H9 (cell line): Measurements from ENCODE around the gene NEURL3. TPM values are rescaled to one million over a fixed set of nuclear protein-coding genes. Genes with fewer than 3 reads are reported as not detected.

ENCODE experiments used
- DNase-seq: peaks from one replicate; pipeline ENCODE4 v3.0.0-alpha.2; 2017
- H2AFZ ChIP-seq: one replicate; pipeline ENCODE4 v1.6.1; 2013; ENCODE audit warnings: mild to moderate bottlenecking, low read length, control low read depth, moderate library complexity
- H2AK5ac ChIP-seq: 2 replicates; pipeline ENCODE4 v1.6.1; 2013; ENCODE audit warnings: low read length, control low read depth, mixed read lengths; ENCODE audit not compliant: insufficient read length
- H2BK120ac ChIP-seq: one replicate; pipeline ENCODE4 v1.6.1; 2013; ENCODE audit warnings: low read depth, mild to moderate bottlenecking, low read length, control low read depth, inconsistent platforms; ENCODE audit not compliant: poor library complexity, severe bottlenecking
- H2BK12ac ChIP-seq: 2 replicates; pipeline ENCODE4 v1.6.1; 2013; ENCODE audit warnings: low read length, control low read depth, mixed read lengths, low read depth; ENCODE audit not compliant: insufficient read length
- H2BK15ac ChIP-seq: 2 replicates; pipeline ENCODE4 v1.6.1; 2013; ENCODE audit warnings: low read depth, low read length, control low read depth
- H2BK20ac ChIP-seq: one replicate; pipeline ENCODE4 v1.6.1; 2013; ENCODE audit warnings: low read depth, mild to moderate bottlenecking, low read length, control low read depth, inconsistent platforms; ENCODE audit not compliant: poor library complexity, severe bottlenecking
- H2BK5ac ChIP-seq: 2 replicates; pipeline ENCODE4 v1.6.1; 2013; ENCODE audit warnings: low read length, control low read depth, mixed read lengths; ENCODE audit not compliant: insufficient read length
- H3K14ac ChIP-seq: 2 replicates; pipeline ENCODE4 v1.6.1; 2013; ENCODE audit warnings: low read length, control low read depth; ENCODE audit not compliant: insufficient read depth
- H3K18ac ChIP-seq: 2 replicates; pipeline ENCODE4 v1.6.1; 2013; ENCODE audit warnings: low read depth, mild to moderate bottlenecking, mixed read lengths, low read length, control low read depth; ENCODE audit not compliant: insufficient read length
- H3K23ac ChIP-seq: 2 replicates; pipeline ENCODE4 v1.6.1; 2013; ENCODE audit warnings: low read length, control low read depth, mixed read lengths, low read depth; ENCODE audit not compliant: insufficient read length
- H3K23me2 ChIP-seq: 2 replicates; pipeline ENCODE4 v1.6.1; 2013; ENCODE audit warnings: low read depth, mild to moderate bottlenecking, mixed read lengths, low read length, control low read depth; ENCODE audit not compliant: insufficient read length, poor library complexity, severe bottlenecking
- H3K27ac ChIP-seq: 2 replicates; pipeline ENCODE4 v1.5.1; 2013; ENCODE audit warnings: low read length, control low read depth, mixed read lengths, low read depth; ENCODE audit not compliant: insufficient read length
- H3K27me3 ChIP-seq: 2 replicates; pipeline ENCODE4 v1.6.1; 2013; ENCODE audit warnings: low read length, control low read depth, inconsistent platforms; ENCODE audit not compliant: insufficient read depth
- H3K4ac ChIP-seq: 2 replicates; pipeline ENCODE4 v1.6.1; 2013; ENCODE audit warnings: low read depth, mild to moderate bottlenecking, control low read depth, inconsistent platforms, low read length, moderate library complexity
- H3K4me1 ChIP-seq: 2 replicates; pipeline ENCODE4 v1.6.1; 2013; ENCODE audit warnings: low read length, control low read depth, inconsistent platforms; ENCODE audit not compliant: insufficient read depth
- H3K4me2 ChIP-seq: 2 replicates; pipeline ENCODE4 v1.6.1; 2013; ENCODE audit warnings: low read length, control low read depth, mixed read lengths; ENCODE audit not compliant: insufficient read length, insufficient read depth
- H3K56ac ChIP-seq: 2 replicates; pipeline ENCODE4 v1.6.1; 2013; ENCODE audit warnings: low read depth, mild to moderate bottlenecking, mixed read lengths, low read length, control low read depth; ENCODE audit not compliant: insufficient read length
- H3K79me1 ChIP-seq: 2 replicates; pipeline ENCODE4 v1.6.1; 2013; ENCODE audit warnings: low read depth, mild to moderate bottlenecking, moderate library complexity, low read length, control low read depth, inconsistent platforms; ENCODE audit not compliant: insufficient read depth, poor library complexity, severe bottlenecking
- H3K79me2 ChIP-seq: 2 replicates; pipeline ENCODE4 v1.6.1; 2013; ENCODE audit warnings: low read length, control low read depth, inconsistent platforms; ENCODE audit not compliant: insufficient read depth
- H3K9ac ChIP-seq: 2 replicates; pipeline ENCODE4 v1.6.1; 2013; ENCODE audit warnings: low read length, control low read depth, mixed read lengths; ENCODE audit not compliant: insufficient read length; ENCODE audit errors: extremely low read depth
- H3K9me3 ChIP-seq: one replicate; pipeline ENCODE4 v1.6.1; 2013; ENCODE audit warnings: low read depth, low read length, inconsistent platforms; ENCODE audit not compliant: control insufficient read depth
- H3T11ph ChIP-seq: one replicate; pipeline ENCODE4 v1.6.1; 2013; ENCODE audit warnings: mild to moderate bottlenecking, low read length, control low read depth, inconsistent platforms
- H4K20me1 ChIP-seq: one replicate; pipeline ENCODE4 v1.6.1; 2013; ENCODE audit not compliant: control insufficient read depth, insufficient read length, insufficient read depth
- H4K5ac ChIP-seq: 2 replicates; pipeline ENCODE4 v1.6.1; 2013; ENCODE audit warnings: low read depth, mild to moderate bottlenecking, mixed read lengths, low read length, control low read depth; ENCODE audit not compliant: insufficient read length
- H4K8ac ChIP-seq: replicated peaks from 2 replicates; pipeline ENCODE4 v1.6.1; 2013; ENCODE audit warnings: low read length, control low read depth, mixed read lengths, low read depth; ENCODE audit not compliant: insufficient read length
- H4K91ac ChIP-seq: 2 replicates; pipeline ENCODE4 v1.6.1; 2013; ENCODE audit warnings: low read depth, mild to moderate bottlenecking, moderate library complexity, mixed read lengths, low read length, control low read depth; ENCODE audit not compliant: insufficient read length
- H3K27ac Mint-ChIP-seq, 3 experiments: 2 replicates in 2 of 3; 3 replicates in 1 of 3; pipeline ENCODE4 v1.8.0; 2020 to 2021; ENCODE audit warnings: mixed read lengths in 3 of 3, mild to moderate bottlenecking in 1 of 3, moderate library complexity in 1 of 3
- H3K27me3 Mint-ChIP-seq: 2 replicates; pipeline ENCODE4 v1.8.0; 2021; ENCODE audit warnings: low read depth, mild to moderate bottlenecking, moderate library complexity, mixed read lengths
- H3K36me3 Mint-ChIP-seq, 3 experiments: 2 replicates in 2 of 3; 3 replicates in 1 of 3; pipeline ENCODE4 v1.8.0; 2020 to 2021; ENCODE audit warnings: low read depth in 3 of 3, mixed read lengths in 3 of 3; ENCODE audit not compliant: insufficient read depth in 1 of 3
- H3K4me1 Mint-ChIP-seq, 2 experiments: 2 replicates each; pipeline ENCODE4 v1.8.0; 2020; ENCODE audit warnings: mixed read lengths in 2 of 2
- H3K4me3 Mint-ChIP-seq, 2 experiments: 2 replicates in 1 of 2; 3 replicates in 1 of 2; pipeline ENCODE4 v1.8.0; 2020 to 2021; ENCODE audit warnings: mild to moderate bottlenecking in 2 of 2, mixed read lengths in 2 of 2, moderate library complexity in 1 of 2
- H3K9me3 Mint-ChIP-seq, 2 experiments: 2 replicates in 1 of 2; 3 replicates in 1 of 2; pipeline ENCODE4 v1.8.0; 2020; ENCODE audit warnings: mild to moderate bottlenecking in 2 of 2, mixed read lengths in 2 of 2, moderate library complexity in 1 of 2
- WGBS: extraction: QIAGEN DNeasy Blood & Tissue Kit; methylation state at CpG from one replicate; pipeline ENCODE4 v1.1.7; 2013; ENCODE audit warnings: missing lambda C conversion rate, low lambda C conversion rate, mixed read lengths; ENCODE audit not compliant: insufficient read length; ENCODE audit errors: extremely low coverage; 5-methylcytosine and 5-hydroxymethylcytosine counted together
- total RNA-seq: library from RNA; stranded (reverse); gene quantifications from 2 replicates; pipeline ENCODE4 v1.2.1, GENCODE V29; 2021
- TF ChIP-seq, protein P1 (sequence below): fragments of 200-600 bp; sonication (generic); conservative IDR thresholded peaks from 3 replicates; pipeline ENCODE4 v1.8.0; 2021; ENCODE audit warnings: antibody characterized with exemption, mild to moderate bottlenecking

The NEURL3 gene
- total RNA-seq, 1 experiment from 2014 or later = not detected

DNA sequence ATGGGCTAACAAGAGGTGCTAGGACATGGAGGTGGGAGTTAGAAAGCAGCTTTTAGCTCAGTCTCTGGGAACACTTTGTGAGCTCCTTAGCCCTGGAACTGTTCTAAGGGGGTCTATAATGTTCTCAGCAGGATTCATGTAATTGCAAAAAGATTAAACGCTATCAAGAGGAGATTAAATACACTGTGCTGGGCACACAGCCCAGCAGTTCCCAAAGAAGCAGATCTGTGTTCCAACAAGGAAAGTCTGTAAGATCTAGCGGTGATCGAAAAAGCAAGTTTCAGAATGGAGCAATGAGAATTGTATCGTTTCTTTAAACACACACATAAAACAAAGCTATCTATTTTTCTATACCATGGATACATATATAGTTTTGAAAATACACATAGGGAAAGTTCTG lies 29.0 kb upstream of the NEURL3 start:
- Mint-ChIP-seq H3K9me3 (no peaks in the 10 kb centered on the region), H3K36me3 (no peaks in the 10 kb centered on the region), H3K4me3 (no peak overlapping the region), H3K4me1 (peaks cover 22 to 37% of the 10 kb centered on the region in 2 experiments), H3K27me3 (peaks cover 54% of the 10 kb centered on the region), H3K27ac (no peak overlapping the region)
- no peak overlapping the region for H3K23ac ChIP-seq
- no peak overlapping the region for H4K5ac ChIP-seq
- H3K27me3 ChIP-seq = peaks cover 12% of the 10 kb centered on the region; the same call in 1 of the 2 replicates
- TF ChIP-seq, protein P1, sequence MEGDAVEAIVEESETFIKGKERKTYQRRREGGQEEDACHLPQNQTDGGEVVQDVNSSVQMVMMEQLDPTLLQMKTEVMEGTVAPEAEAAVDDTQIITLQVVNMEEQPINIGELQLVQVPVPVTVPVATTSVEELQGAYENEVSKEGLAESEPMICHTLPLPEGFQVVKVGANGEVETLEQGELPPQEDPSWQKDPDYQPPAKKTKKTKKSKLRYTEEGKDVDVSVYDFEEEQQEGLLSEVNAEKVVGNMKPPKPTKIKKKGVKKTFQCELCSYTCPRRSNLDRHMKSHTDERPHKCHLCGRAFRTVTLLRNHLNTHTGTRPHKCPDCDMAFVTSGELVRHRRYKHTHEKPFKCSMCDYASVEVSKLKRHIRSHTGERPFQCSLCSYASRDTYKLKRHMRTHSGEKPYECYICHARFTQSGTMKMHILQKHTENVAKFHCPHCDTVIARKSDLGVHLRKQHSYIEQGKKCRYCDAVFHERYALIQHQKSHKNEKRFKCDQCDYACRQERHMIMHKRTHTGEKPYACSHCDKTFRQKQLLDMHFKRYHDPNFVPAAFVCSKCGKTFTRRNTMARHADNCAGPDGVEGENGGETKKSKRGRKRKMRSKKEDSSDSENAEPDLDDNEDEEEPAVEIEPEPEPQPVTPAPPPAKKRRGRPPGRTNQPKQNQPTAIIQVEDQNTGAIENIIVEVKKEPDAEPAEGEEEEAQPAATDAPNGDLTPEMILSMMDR = no peak
- no peak overlapping the region for H3K27ac ChIP-seq
- H3K9me3 ChIP-seq = no peaks in the 10 kb centered on the region
- no peak overlapping the region for H3K56ac ChIP-seq
- peaks cover 19% of the 10 kb centered on the region for H3K23me2 ChIP-seq
- H3K14ac ChIP-seq = no peak overlapping the region
- H2BK5ac ChIP-seq = no peak overlapping the region
- H3K18ac ChIP-seq = no peak overlapping the region
- no peak overlapping the region for H3K4me2 ChIP-seq
- WGBS = no CpG with 5 or more reads among the region's 4 CpGs
- H2BK120ac ChIP-seq = no peak overlapping the region
- no peaks in the 10 kb centered on the region for H3K79me2 ChIP-seq
- no peak overlapping the region for H2AK5ac ChIP-seq
- H3K4me1 ChIP-seq = peaks cover 3% of the 10 kb centered on the region; the same call in 1 of the 2 replicates
- H2AFZ ChIP-seq = no peak overlapping the region
- H4K20me1 ChIP-seq = no peaks in the 10 kb centered on the region
- no peak overlapping the region for H2BK20ac ChIP-seq
- no peak overlapping the region for H2BK12ac ChIP-seq
- H2BK15ac ChIP-seq = no peak overlapping the region
- H3K9ac ChIP-seq = no peak overlapping the region
- no peaks in the 10 kb centered on the region for H3K79me1 ChIP-seq
- no peak overlapping the region for H4K8ac ChIP-seq
- H4K91ac ChIP-seq = no peak overlapping the region
- no peak overlapping the region for H3T11ph ChIP-seq
- no peak for DNase-seq
- H3K4ac ChIP-seq = no peak overlapping the region
